Naive thymus-derived CD4-positive, alpha-beta T cell (primary cell): ENCODE results near the gene PTPN13. TPM values are rescaled to one million over a fixed set of nuclear protein-coding genes. Genes with fewer than 3 reads are reported as not detected.

Source experiments
- ATAC-seq: fragments of 150-1000 bp; cut with Tn5 transposase; 2 replicates; pipeline ENCODE4 v1.10.0; 2021; ENCODE audit warnings: mild to moderate bottlenecking, moderate library complexity
- CTCF ChIA-PET: fragments of 350-600 bp; sonication (Branson Sonifier 250); formaldehyde crosslinking; loops from one replicate; lab custom pipeline; 2021; ENCODE audit warnings: antibody characterized with exemption; lab: Charles Lee
- POLR2A ChIA-PET: fragments of 350-600 bp; sonication (Branson Sonifier 250); formaldehyde crosslinking; loops from one replicate; lab custom pipeline; 2021; ENCODE audit warnings: antibody characterized with exemption, inconsistent platforms; lab: Charles Lee
- DNase-seq, 9 donors: peaks; one replicate each; pipeline versions ENCODE4 v3.0.0 to v3.0.0-alpha.2; 2020 to 2022; ENCODE audit warnings: mixed read lengths in 1 of 9
- H3K27ac ChIP-seq: one replicate; pipeline ENCODE4 v1.7.0; 2013; ENCODE audit warnings: mild to moderate bottlenecking, low read depth, low read length, moderate library complexity
- H3K27me3 ChIP-seq, 2 donors: one replicate each; pipeline ENCODE4 v1.7.0; 2013; ENCODE audit warnings: low read length in 2 of 2, mild to moderate bottlenecking in 2 of 2, moderate library complexity in 2 of 2; ENCODE audit not compliant: control insufficient read depth in 2 of 2, insufficient read depth in 2 of 2
- H3K36me3 ChIP-seq, 3 experiments: 1 replicate in 2 of 3; 2 replicates in 1 of 3; pipeline ENCODE4 v1.7.0; 2013; ENCODE audit warnings: low read length in 3 of 3, mild to moderate bottlenecking in 3 of 3, moderate library complexity in 1 of 3; ENCODE audit not compliant: insufficient read depth in 3 of 3, control insufficient read depth in 2 of 3
- H3K4me1 ChIP-seq, 2 donors: one replicate each; pipeline ENCODE4 v1.7.0; 2013; ENCODE audit warnings: low read length in 2 of 2, mild to moderate bottlenecking in 2 of 2, moderate library complexity in 1 of 2; ENCODE audit not compliant: control insufficient read depth in 2 of 2, insufficient read depth in 2 of 2
- H3K4me3 ChIP-seq: 2 replicates; pipeline ENCODE4 v1.7.0; 2013; ENCODE audit warnings: mild to moderate bottlenecking, low read length
- H3K9me3 ChIP-seq, 3 experiments: 1 replicate in 2 of 3; 2 replicates in 1 of 3; pipeline ENCODE4 v1.7.0; 2013; ENCODE audit warnings: low read length in 3 of 3; ENCODE audit not compliant: control insufficient read depth in 2 of 3
- H3K27ac Mint-ChIP-seq, 9 donors: one replicate each; pipeline ENCODE4 v1.8.0; 2020 to 2022; ENCODE audit warnings: mixed read lengths in 9 of 9, mild to moderate bottlenecking in 8 of 9, moderate library complexity in 5 of 9, inconsistent platforms in 2 of 9
- H3K27me3 Mint-ChIP-seq, 5 donors: one replicate each; pipeline ENCODE4 v1.8.0; 2021 to 2022; ENCODE audit warnings: mixed read lengths in 5 of 5, mild to moderate bottlenecking in 1 of 5
- H3K36me3 Mint-ChIP-seq, 5 donors: one replicate each; pipeline ENCODE4 v1.8.0; 2020 to 2022; ENCODE audit warnings: mixed read lengths in 5 of 5, mild to moderate bottlenecking in 3 of 5, inconsistent platforms in 1 of 5
- H3K4me1 Mint-ChIP-seq, 7 donors: one replicate each; pipeline ENCODE4 v1.8.0; 2020 to 2022; ENCODE audit warnings: mixed read lengths in 7 of 7, mild to moderate bottlenecking in 3 of 7, inconsistent platforms in 1 of 7
- H3K4me3 Mint-ChIP-seq, 10 donors: one replicate each; pipeline ENCODE4 v1.8.0; 2020 to 2022; ENCODE audit warnings: mild to moderate bottlenecking in 10 of 10, mixed read lengths in 10 of 10, moderate library complexity in 6 of 10, inconsistent platforms in 2 of 10
- H3K9me3 Mint-ChIP-seq, 11 donors: one replicate each; pipeline ENCODE4 v1.8.0; 2020 to 2022; ENCODE audit warnings: mixed read lengths in 11 of 11, mild to moderate bottlenecking in 4 of 11, inconsistent platforms in 1 of 11, moderate library complexity in 1 of 11
- intact Hi-C, 2 donors: fragments of 100-400 bp; cut with micrococcal nuclease; formaldehyde crosslinking; loops; one replicate each; pipeline ENCODE4 v1.15.1; 2023
- polyA plus RNA-seq, 2 donors: library from polyadenylated mRNA; unstranded; fragments of 300-500 nt; fragmentation: Illumina TruSeq; gene quantifications; one replicate each; pipeline ENCODE4 v1.2.3, GENCODE V29; 2021
- total RNA-seq, 6 experiments: library from RNA in 5 of 6; stranded (reverse) in 5 of 6; gene quantifications; 1 replicate in 5 of 6; 2 replicates in 1 of 6; pipeline ENCODE4 v1.2.3 and lab custom pipeline; 2021 to 2026

The PTPN13 gene
- total and polyA plus RNA-seq, 7 experiments from 2014 or later = 0.05 to 4.5 (median 0.21) TPM; not detected in 3

- CTCF ChIA-PET = no interaction called here
- H3K9me3 ChIP-seq = no peaks in the 10 kb centered on the region
- peaks cover 0 to 9% (median 5%) of the 10 kb centered on the region in 5 donors for H3K27me3 Mint-ChIP-seq
- no peaks in the 10 kb centered on the region for H3K36me3 Mint-ChIP-seq
- H3K4me3 Mint-ChIP-seq = no peak overlapping the region
- H3K27me3 ChIP-seq = no peaks in the 10 kb centered on the region
- H3K27ac Mint-ChIP-seq = no peak overlapping the region
- no peaks in the 10 kb centered on the region for H3K9me3 Mint-ChIP-seq
- no peaks in the 10 kb centered on the region for H3K36me3 ChIP-seq
- no peaks in the 10 kb centered on the region for H3K4me1 ChIP-seq
- POLR2A ChIA-PET = no interaction called here
- no peak for DNase-seq
- no peak for ATAC-seq
- no peak overlapping the region for H3K4me3 ChIP-seq
- no peaks in the 10 kb centered on the region for H3K4me1 Mint-ChIP-seq
- H3K27ac ChIP-seq = no peak overlapping the region
- intact Hi-C loops = no loop called here
Measured at GRCh38 chr4:86837691-86838503, 243.8 kb downstream of the PTPN13 start.

DNA sequence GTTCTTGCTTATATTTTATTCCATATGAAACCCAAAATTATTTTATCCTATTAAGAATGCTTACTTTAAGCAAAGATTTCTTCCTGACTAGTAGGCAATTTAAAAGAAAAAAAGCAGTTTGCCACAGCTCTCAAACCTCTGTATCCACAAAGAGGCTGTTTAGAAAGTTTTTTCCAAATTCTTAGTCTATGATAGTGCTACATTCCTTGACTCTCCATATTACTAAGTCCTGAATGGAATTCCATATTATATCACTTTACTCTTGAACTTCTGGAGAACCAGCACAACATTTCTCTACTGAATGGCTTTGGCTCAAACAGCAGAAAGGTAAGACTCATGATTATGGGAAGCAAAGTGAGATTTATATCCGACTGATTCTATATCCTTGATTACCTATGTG is 246.7 kb downstream of the PTPN13 start:
- Histone ChIP-seq H3K27ac (no peak overlapping the region), H3K36me3 (no peaks in the 10 kb centered on the region), H3K9me3 (no peaks in the 10 kb centered on the region), H3K4me1 (no peaks in the 10 kb centered on the region), H3K27me3 (no peaks in the 10 kb centered on the region), H3K4me3 (no peak overlapping the region)
- CTCF ChIA-PET = no interaction called here
- Mint-ChIP-seq H3K27ac (no peak overlapping the region), H3K9me3 (no peaks in the 10 kb centered on the region), H3K4me3 (no peak overlapping the region), H3K4me1 (no peaks in the 10 kb centered on the region), H3K27me3 (peaks cover 0 to 11% (median 4%) of the 10 kb centered on the region in 5 donors), H3K36me3 (no peaks in the 10 kb centered on the region)
- POLR2A ChIA-PET = no interaction called here
- ATAC-seq = no peak
- intact Hi-C loops = no loop called here
- DNase-seq = no peak

- DNase-seq (no peak), ATAC-seq (no peak)
- Mint-ChIP-seq H3K4me3 (no peak overlapping the region), H3K27ac (no peak overlapping the region), H3K4me1 (no peaks in the 10 kb centered on the region), H3K9me3 (no peaks in the 10 kb centered on the region), H3K27me3 (peaks cover 0 to 11% (median 4%) of the 10 kb centered on the region in 5 donors), H3K36me3 (no peaks in the 10 kb centered on the region)
- ChIA-PET CTCF (no interaction called here), POLR2A (no interaction called here)
- no peaks in the 10 kb centered on the region for H3K4me1 ChIP-seq
- no peaks in the 10 kb centered on the region for H3K9me3 ChIP-seq
- no peak overlapping the region for H3K4me3 ChIP-seq
- no peaks in the 10 kb centered on the region for H3K36me3 ChIP-seq
- intact Hi-C loops = no loop called here
- H3K27me3 ChIP-seq = no peaks in the 10 kb centered on the region
- H3K27ac ChIP-seq = no peak overlapping the region
Measured at GRCh38 chr4:86841309-86841708, 247.2 kb downstream of the PTPN13 start.

DNA sequence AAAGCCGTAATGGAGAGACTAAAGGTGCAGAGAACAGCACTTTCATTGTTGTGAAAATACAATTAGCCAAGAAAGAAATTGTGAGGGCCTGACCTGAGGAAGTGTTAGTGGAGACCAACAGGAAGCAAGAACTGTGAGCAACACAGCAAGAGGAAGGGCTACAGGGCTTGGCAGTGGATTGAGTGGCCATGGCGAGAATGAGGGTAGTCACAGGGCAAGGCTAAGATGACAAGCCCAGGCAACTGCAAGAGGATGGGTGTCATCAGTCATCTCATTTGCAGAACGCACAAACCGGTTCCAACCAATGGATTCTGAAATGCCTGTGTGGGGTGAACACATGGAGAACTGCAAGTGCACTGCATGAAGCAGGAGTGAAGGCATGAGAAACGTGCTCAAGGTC is 251.5 kb downstream of the PTPN13 start:
- H3K27ac Mint-ChIP-seq = no peak overlapping the region

DNA sequence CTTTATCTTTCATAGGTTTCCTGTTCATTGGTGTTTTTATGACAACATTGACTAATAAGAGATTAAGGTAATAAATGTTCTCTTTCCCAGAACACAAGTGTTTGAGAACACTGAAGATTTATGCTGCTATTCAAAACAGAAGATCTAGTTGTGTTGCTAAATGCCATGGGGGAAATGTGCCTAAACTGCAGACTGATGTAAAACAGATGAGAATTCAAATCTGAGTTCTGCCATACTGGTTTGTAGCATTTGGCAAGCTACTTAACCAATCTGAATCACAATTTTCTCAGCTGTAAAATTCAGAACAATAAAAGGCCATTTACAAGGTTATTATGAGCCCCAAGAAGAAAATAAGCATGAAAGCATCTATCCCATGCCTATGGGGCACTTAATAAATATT is 252.8 kb downstream of the PTPN13 start:
- Mint-ChIP-seq H3K4me1 (no peaks in the 10 kb centered on the region), H3K9me3 (no peaks in the 10 kb centered on the region), H3K27me3 (peaks cover 0 to 11% (median 5%) of the 10 kb centered on the region in 5 donors), H3K27ac (no peak overlapping the region), H3K4me3 (no peak overlapping the region), H3K36me3 (no peaks in the 10 kb centered on the region)
- ChIA-PET CTCF (no interaction called here), POLR2A (no interaction called here)
- DNase-seq (no peak), ATAC-seq (no peak)
- Histone ChIP-seq H3K4me3 (no peak overlapping the region), H3K9me3 (no peaks in the 10 kb centered on the region), H3K36me3 (no peaks in the 10 kb centered on the region), H3K27ac (no peak overlapping the region), H3K27me3 (no peaks in the 10 kb centered on the region), H3K4me1 (no peaks in the 10 kb centered on the region)
- intact Hi-C loops = no loop called here

More for the DNA sequence above, 251.5 kb downstream of the PTPN13 start:
- H3K4me3 Mint-ChIP-seq = no peak overlapping the region
- intact Hi-C loops = no loop called here
- no peaks in the 10 kb centered on the region for H3K4me1 Mint-ChIP-seq
- ChIA-PET CTCF (no interaction called here), POLR2A (no interaction called here)
- H3K36me3 ChIP-seq = no peaks in the 10 kb centered on the region
- H3K27me3 Mint-ChIP-seq = peaks cover 0 to 11% (median 5%) of the 10 kb centered on the region in 5 donors
- DNase-seq (no peak), ATAC-seq (no peak)
- H3K27me3 ChIP-seq = no peaks in the 10 kb centered on the region
- H3K9me3 Mint-ChIP-seq = no peaks in the 10 kb centered on the region
- H3K36me3 Mint-ChIP-seq = no peaks in the 10 kb centered on the region
- H3K4me1 ChIP-seq = no peaks in the 10 kb centered on the region
- H3K4me3 ChIP-seq = no peak overlapping the region
- no peaks in the 10 kb centered on the region for H3K9me3 ChIP-seq
- no peak overlapping the region for H3K27ac ChIP-seq

DNA sequence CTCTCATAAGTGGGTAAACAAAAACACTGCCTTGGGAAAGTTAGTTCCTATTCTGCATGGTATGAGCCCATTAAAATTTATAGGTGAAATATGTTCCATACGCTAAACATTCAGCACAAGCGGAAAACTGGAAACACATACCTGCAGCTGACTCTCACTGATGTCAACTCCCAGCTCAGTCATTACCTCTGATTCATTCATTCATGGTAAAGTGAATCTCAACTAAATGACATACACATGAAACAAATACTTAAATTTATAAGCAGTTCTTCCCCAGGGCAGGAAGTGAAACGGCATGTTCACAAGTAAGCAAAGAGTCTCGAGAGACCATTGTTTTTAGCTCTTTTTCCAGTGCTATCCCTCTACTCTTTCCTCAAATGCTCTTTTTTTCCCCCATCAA is 253.5 kb downstream of the PTPN13 start:
- Mint-ChIP-seq H3K4me3 (no peak overlapping the region), H3K27me3 (peaks cover 0 to 11% (median 5%) of the 10 kb centered on the region in 5 donors), H3K27ac (no peak overlapping the region), H3K4me1 (no peaks in the 10 kb centered on the region), H3K36me3 (no peaks in the 10 kb centered on the region), H3K9me3 (no peaks in the 10 kb centered on the region)
- ATAC-seq (no peak), DNase-seq (no peak)
- Histone ChIP-seq H3K4me3 (no peak overlapping the region), H3K4me1 (no peaks in the 10 kb centered on the region), H3K9me3 (no peaks in the 10 kb centered on the region), H3K27me3 (no peaks in the 10 kb centered on the region), H3K36me3 (no peaks in the 10 kb centered on the region), H3K27ac (no peak overlapping the region)
- ChIA-PET POLR2A (no interaction called here), CTCF (no interaction called here)
- intact Hi-C loops = no loop called here

DNA sequence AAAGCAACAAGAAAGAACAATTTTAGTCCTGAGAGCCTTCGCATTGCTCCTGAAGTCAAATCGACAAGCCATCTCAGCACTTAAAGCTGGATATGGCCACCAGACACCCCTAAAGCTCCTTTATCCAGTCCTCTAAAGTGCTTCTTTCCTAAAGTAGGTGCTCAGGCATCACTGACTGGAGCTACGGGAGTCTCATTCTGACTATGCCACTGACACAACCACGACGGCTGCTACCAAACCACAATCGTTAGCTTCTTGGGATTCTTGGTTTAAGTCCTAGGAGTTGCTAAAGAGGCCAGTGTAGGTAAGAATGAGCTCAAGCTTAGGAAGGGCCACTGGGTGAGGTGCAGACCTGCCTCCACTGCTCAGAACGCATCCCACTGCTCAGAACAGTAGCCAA is 254.0 kb downstream of the PTPN13 start:
- intact Hi-C loops = no loop called here
- POLR2A ChIA-PET = no interaction called here

More for the DNA sequence above, 254.0 kb downstream of the PTPN13 start:
- Mint-ChIP-seq H3K4me3 (no peak overlapping the region), H3K9me3 (no peaks in the 10 kb centered on the region), H3K27ac (no peak overlapping the region), H3K27me3 (peaks cover 0 to 8% (median 5%) of the 10 kb centered on the region in 5 donors), H3K4me1 (no peaks in the 10 kb centered on the region), H3K36me3 (no peaks in the 10 kb centered on the region)
- CTCF ChIA-PET = no interaction called here
- no peaks in the 10 kb centered on the region for H3K9me3 ChIP-seq
- no peak overlapping the region for H3K4me3 ChIP-seq
- H3K27ac ChIP-seq = no peak overlapping the region
- H3K27me3 ChIP-seq = no peaks in the 10 kb centered on the region
- H3K36me3 ChIP-seq = no peaks in the 10 kb centered on the region
- H3K4me1 ChIP-seq = no peaks in the 10 kb centered on the region
- DNase-seq (no peak), ATAC-seq (no peak)
